Uterus (tissue), 2 donors: ENCODE measurements around the gene C1orf198.

Experiments
- CTCF ChIP-seq, 4 experiments: fragments of 200-600 bp in 2 of 4; fragments of 450-650 bp in 2 of 4; sonication (generic) in 2 of 4; IDR thresholded peaks; one replicate each; pipeline ENCODE4 v1.5.1; 2016 to 2019; ENCODE audit warnings: antibody characterized with exemption in 4 of 4, mild to moderate bottlenecking in 2 of 4, moderate library complexity in 1 of 4
- POLR2A ChIP-seq, 2 donors: fragments of 450-650 bp; IDR thresholded peaks; one replicate each; pipeline ENCODE4 v1.6.1; 2016; ENCODE audit warnings: antibody characterized with exemption in 2 of 2, mild to moderate bottlenecking in 1 of 2, moderate library complexity in 1 of 2

DNA sequence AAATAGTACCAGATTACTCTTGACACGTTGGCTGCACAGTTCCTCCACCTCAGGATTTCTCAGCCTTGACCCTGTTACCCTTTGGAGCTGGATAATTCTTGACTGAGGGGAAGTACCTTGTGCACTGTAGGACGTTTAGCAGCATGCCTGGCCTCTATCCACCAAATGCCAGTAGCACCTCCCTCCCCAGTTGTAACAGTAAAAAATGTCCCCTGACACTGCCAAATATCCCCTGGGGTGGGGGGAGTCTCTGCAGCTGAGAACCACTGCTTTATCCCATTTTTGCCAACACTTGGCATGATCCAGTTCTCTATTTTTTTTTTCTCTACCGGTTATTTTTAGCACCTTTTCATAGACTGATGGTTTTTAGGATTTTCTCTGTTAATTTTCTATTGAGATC is 34.0 kb downstream of the C1orf198 start:
- TF ChIP-seq POLR2A (IDR thresholded peaks at IDR 0.05), result no peak
- TF ChIP-seq CTCF (IDR thresholded peaks at IDR 0.05), result no peak
